A673 (cell line): ENCODE data around the gene SUV39H1. TPM values are rescaled to one million over a fixed set of nuclear protein-coding genes. Genes with fewer than 3 reads are reported as not detected.

Experiments used
- BruUV-seq: library from RNA; stranded (reverse); fragments of 400-500 nt; replicated peaks from 2 replicates; lab custom pipeline; 2021; lab: Mats Ljungman, UMichigan
- CTCF ChIA-PET: fragments of 300-600 bp; sonication (Branson Sonifier 250); formaldehyde crosslinking; loops from one replicate; lab custom pipeline; 2022; ENCODE audit warnings: antibody characterized with exemption; lab: Charles Lee
- POLR2A ChIA-PET: fragments of 300-600 bp; sonication (Branson Sonifier 250); formaldehyde crosslinking; loops from one replicate; lab custom pipeline; 2022; ENCODE audit warnings: antibody characterized with exemption; ENCODE audit not compliant: low non-redundant PET; lab: Charles Lee
- DNase-seq: peaks from one replicate; pipeline ENCODE4 v3.0.0-alpha.2; 2015; ENCODE audit warnings: low spot score
- H3K27ac ChIP-seq: fragments of 200-600 bp; sonication (generic); 2 replicates; pipeline ENCODE4 v1.5.1; 2016; ENCODE audit warnings: mixed run types, low read depth, mild to moderate bottlenecking, mixed read lengths, antibody characterized with exemption, low read length; ENCODE audit not compliant: poor library complexity, severe bottlenecking
- H3K27me3 ChIP-seq: fragments of 200-600 bp; sonication (generic); replicated peaks from 2 replicates; pipeline ENCODE4 v1.6.1; 2017; ENCODE audit warnings: mixed run types, low read depth, mild to moderate bottlenecking, mixed read lengths, antibody characterized with exemption, low read length; ENCODE audit not compliant: insufficient read depth, poor library complexity
- H3K36me3 ChIP-seq: fragments of 200-600 bp; sonication (generic); 2 replicates; pipeline ENCODE4 v1.6.1; 2016; ENCODE audit warnings: mixed run types, mild to moderate bottlenecking, mixed read lengths, antibody characterized with exemption, low read length; ENCODE audit not compliant: insufficient read depth, poor library complexity, severe bottlenecking
- H3K4me1 ChIP-seq: fragments of 200-600 bp; sonication (generic); 2 replicates; pipeline ENCODE4 v1.6.1; 2017; ENCODE audit warnings: mixed run types, mild to moderate bottlenecking, mixed read lengths, antibody characterized with exemption, low read length; ENCODE audit not compliant: insufficient read depth, poor library complexity, severe bottlenecking
- H3K4me3 ChIP-seq: fragments of 200-600 bp; sonication (generic); 2 replicates; pipeline ENCODE4 v1.5.1; 2016; ENCODE audit warnings: low read depth, mixed run types, mild to moderate bottlenecking, mixed read lengths, low read length; ENCODE audit not compliant: poor library complexity, severe bottlenecking
- H3K9me3 ChIP-seq: fragments of 200-600 bp; sonication (generic); 2 replicates; pipeline ENCODE4 v1.6.1; 2016; ENCODE audit warnings: mixed run types, low read depth, mild to moderate bottlenecking, mixed read lengths, antibody characterized with exemption, low read length; ENCODE audit not compliant: poor library complexity, severe bottlenecking
- EZH2 ChIP-seq: fragments of 200-600 bp; sonication (generic); IDR thresholded peaks from 2 replicates; pipeline ENCODE4 v1.6.1; 2017; ENCODE audit warnings: borderline replicate concordance, low read depth, mild to moderate bottlenecking, mixed read lengths, antibody characterized with exemption, low read length; ENCODE audit not compliant: poor library complexity, severe bottlenecking
- intact Hi-C: fragments of 100-400 bp; cut with micrococcal nuclease; formaldehyde crosslinking; loops from one replicate; pipeline ENCODE4 v1.10.0; 2022; ENCODE audit not compliant: unreplicated experiment
- total RNA-seq: library from RNA; stranded (reverse); gene quantifications from 2 replicates; pipeline ENCODE4 v1.2.3, GENCODE V29; 2021
- TF ChIP-seq, protein P1 (sequence below): fragments of 300-800, 200-600 bp; sonication (generic); conservative IDR thresholded peaks from 2 replicates; pipeline ENCODE4 v1.5.1; 2017; ENCODE audit warnings: low read depth, mild to moderate bottlenecking, antibody characterized with exemption, low read length, moderate library complexity, mixed read lengths

The SUV39H1 gene
- total RNA-seq, 1 experiment from 2014 or later, result 29.9 TPM

DNA sequence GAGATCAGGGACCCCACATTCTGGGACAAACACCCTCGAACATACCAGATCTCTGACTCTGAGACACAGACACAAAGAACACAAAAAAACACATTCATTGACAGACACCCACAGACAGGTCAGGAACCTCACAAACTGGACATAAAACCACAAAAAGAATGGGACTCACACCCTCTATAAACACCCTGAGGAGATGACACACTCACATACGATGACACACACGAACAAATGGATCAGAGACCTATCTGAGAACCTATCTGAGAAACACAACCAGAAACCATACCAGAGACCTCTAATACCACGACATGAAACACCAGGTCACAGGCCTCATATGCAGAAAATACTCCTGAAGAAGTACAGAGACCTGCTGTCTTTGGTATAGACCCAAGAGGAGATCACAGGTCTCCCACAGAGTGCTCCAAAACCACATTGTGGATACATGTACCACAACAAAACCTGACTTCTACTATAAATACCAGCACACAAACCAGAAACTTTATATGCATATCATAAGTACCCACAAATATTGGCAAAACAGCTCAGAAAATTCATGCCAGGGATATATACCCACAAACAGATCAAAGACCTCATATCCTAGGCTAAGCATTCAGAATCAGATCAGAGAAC lies 19.5 kb downstream of the SUV39H1 start:
- Histone ChIP-seq H3K36me3 (no peaks in the 10 kb centered on the region), H3K4me1 (no peaks in the 10 kb centered on the region), H3K27ac (no peak overlapping the region), H3K4me3 (no peak overlapping the region), H3K27me3 (no peaks in the 10 kb centered on the region), H3K9me3 (no peaks in the 10 kb centered on the region)
- ChIA-PET CTCF (interaction anchor here (0.6 kb wide), 1 partner anchor 169 kb away, joined by 3 read pairs; no protein-coding TSS in a partner anchor), POLR2A (no interaction called here)
- intact Hi-C loops, result no loop called here
- no peak for DNase-seq
- BruUV-seq, result no TSS peak
- TF ChIP-seq, protein P1, sequence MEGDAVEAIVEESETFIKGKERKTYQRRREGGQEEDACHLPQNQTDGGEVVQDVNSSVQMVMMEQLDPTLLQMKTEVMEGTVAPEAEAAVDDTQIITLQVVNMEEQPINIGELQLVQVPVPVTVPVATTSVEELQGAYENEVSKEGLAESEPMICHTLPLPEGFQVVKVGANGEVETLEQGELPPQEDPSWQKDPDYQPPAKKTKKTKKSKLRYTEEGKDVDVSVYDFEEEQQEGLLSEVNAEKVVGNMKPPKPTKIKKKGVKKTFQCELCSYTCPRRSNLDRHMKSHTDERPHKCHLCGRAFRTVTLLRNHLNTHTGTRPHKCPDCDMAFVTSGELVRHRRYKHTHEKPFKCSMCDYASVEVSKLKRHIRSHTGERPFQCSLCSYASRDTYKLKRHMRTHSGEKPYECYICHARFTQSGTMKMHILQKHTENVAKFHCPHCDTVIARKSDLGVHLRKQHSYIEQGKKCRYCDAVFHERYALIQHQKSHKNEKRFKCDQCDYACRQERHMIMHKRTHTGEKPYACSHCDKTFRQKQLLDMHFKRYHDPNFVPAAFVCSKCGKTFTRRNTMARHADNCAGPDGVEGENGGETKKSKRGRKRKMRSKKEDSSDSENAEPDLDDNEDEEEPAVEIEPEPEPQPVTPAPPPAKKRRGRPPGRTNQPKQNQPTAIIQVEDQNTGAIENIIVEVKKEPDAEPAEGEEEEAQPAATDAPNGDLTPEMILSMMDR, result no peak
- TF ChIP-seq EZH2, result no peak

DNA sequence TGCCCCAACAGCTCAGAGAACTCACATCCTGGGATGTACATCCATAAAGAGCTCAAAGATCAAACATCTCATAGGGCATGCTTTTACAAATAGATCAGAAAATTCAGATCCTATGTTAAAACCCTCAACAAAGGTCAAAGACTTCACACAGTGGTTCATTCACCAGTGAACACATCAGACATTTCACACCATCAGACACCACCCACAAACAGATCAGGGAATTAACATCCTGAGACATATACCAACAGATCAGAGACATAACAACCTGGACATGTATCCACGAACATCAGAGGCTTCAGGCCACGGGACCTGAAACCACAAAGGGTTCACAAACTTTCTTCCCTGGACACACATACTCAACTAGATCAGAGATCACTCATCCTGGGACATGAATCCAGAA lies 23.4 kb downstream of the SUV39H1 start:
- Histone ChIP-seq H3K27me3 (no peaks in the 10 kb centered on the region), H3K4me3 (no peak overlapping the region), H3K36me3 (no peaks in the 10 kb centered on the region), H3K9me3 (no peaks in the 10 kb centered on the region), H3K4me1 (no peaks in the 10 kb centered on the region), H3K27ac (no peak overlapping the region)
- ChIA-PET CTCF (no interaction called here), POLR2A (no interaction called here)
- no peak for DNase-seq
- intact Hi-C loops, result no loop called here
- BruUV-seq, result no TSS peak
- TF ChIP-seq EZH2, result no peak
- TF ChIP-seq, protein P1, result no peak

DNA sequence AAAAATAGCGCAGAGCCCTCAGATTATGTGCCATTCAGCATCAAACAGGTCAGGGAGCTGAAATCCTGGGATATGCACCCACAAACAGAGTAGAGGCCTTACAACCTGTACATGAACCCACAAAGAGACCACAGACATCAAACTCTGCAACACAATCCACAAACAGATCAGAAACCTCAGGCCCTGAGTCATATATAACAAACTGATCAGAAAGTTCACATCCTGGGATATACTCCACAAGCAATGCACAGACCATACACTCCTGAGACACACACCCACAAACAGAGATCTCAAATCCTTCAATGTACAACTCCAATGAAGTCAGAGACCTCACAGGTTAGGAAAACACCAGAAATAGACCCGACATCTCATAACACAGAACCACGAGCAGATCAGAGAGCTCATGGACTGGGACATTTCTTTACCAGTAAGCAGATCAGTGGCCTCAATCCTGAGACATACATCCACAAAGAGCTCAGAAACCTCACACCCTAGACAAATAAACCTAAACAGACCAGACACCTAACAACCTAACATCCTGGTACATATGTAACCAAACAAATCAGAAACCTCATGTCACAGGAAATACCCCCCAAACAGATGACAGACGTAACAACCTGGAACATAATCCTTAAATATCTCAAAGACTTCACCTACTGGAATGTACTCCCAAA lies 24.2 kb downstream of the SUV39H1 start:
- Histone ChIP-seq H3K27me3 (no peaks in the 10 kb centered on the region), H3K4me3 (no peak overlapping the region), H3K36me3 (no peaks in the 10 kb centered on the region), H3K4me1 (no peaks in the 10 kb centered on the region), H3K27ac (no peak overlapping the region), H3K9me3 (no peaks in the 10 kb centered on the region)
- DNase-seq, result no peak
- no TSS peak for BruUV-seq
- ChIA-PET CTCF (no interaction called here), POLR2A (no interaction called here)
- no peak for TF ChIP-seq EZH2
- TF ChIP-seq, protein P1, result no peak
- intact Hi-C loops, result no loop called here
